HG03442 (cell line): ENCODE measurements around the gene RFX4.
"Not testable (repeated sequence)": the region's sequence is repeated elsewhere in the genome, so short reads cannot be mapped to it uniquely, and the experiment has no call there.

Source experiments
- ATAC-seq: cut with Tn5 transposase; IDR thresholded peaks from one replicate; pipeline ENCODE4 v1.9.1; 2021; ENCODE audit warnings: mild to moderate bottlenecking, moderate library complexity; ENCODE audit not compliant: unreplicated experiment

RFX4 gene

DNA sequence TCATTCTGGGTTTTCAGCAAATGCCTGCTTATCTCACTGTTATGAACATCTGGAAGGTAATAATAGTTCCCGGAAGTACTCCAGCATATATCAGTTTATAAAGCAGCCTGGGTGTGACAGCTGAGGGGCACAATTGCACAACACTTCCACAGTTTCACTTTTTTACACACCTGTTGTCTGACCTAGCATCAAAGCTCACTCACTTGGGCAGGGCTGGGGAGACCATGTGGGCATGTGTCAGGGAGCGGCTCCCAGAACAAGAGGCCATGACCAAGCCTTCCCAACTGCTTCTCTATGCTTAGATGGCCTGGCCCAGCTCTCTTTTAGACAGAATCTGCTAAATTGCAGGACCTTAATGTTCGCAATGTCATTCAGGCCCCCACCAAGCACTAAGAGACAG is 140.6 kb downstream of the RFX4 start:
- ATAC-seq = no peak

DNA sequence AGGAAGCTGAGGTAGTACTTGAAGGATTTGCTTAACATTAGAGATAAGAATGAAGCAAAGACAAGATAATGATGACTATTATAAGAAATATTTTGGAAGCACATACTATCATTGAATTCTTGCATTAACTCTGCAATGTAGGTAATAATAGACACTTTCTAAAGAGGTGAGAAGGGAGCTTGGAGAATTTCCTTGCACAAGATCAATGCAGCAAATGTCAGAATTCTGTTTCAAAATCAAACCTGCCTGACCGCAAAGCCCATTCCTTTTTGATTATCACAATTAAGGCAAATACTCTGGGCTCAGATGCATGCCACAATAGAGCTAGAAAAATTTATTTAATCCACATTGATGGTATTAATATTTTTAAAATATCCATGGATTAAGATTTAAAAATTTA is 141.3 kb downstream of the RFX4 start:
- ATAC-seq = no peak

DNA sequence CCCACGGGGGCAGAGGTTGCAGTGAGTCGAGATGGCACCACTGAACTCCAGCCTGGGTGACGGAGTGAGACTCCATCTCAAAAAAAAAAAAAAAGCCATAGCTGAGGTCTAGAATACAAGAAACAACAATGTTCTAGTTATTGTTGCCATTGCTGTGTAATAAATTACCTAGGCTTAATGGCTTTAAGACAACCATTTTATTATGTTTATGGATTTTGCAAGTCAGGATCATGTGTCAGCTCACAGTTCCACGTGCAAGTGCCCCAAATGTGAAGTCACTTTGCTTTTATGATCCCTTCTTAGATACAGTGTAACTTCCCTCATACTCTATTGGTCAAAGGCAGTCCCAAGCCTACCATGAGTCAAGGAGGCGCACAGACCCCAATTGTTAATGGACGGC is 142.1 kb downstream of the RFX4 start:
- ATAC-seq = no peak

GRCh38 chr12:106726603-106727202 is 143.9 kb downstream of the RFX4 start:
- ATAC-seq = not testable (repeated sequence)

- no peak for ATAC-seq
Measured at GRCh38 chr12:106729611-106730010, 146.8 kb downstream of the RFX4 start.

GRCh38 chr12:106732890-106733289 is 150.1 kb downstream of the RFX4 start:
- no peak for ATAC-seq

- no peak for ATAC-seq
Measured at GRCh38 chr12:106733660-106734059, 150.9 kb downstream of the RFX4 start.

- ATAC-seq = no peak
Measured at GRCh38 chr12:106736051-106736957, 153.5 kb downstream of the RFX4 start.

GRCh38 chr12:106739318-106739717 is 156.5 kb downstream of the RFX4 start:
- ATAC-seq = no peak

- no peak for ATAC-seq
Measured at GRCh38 chr12:106739815-106740530, 157.2 kb downstream of the RFX4 start.

DNA sequence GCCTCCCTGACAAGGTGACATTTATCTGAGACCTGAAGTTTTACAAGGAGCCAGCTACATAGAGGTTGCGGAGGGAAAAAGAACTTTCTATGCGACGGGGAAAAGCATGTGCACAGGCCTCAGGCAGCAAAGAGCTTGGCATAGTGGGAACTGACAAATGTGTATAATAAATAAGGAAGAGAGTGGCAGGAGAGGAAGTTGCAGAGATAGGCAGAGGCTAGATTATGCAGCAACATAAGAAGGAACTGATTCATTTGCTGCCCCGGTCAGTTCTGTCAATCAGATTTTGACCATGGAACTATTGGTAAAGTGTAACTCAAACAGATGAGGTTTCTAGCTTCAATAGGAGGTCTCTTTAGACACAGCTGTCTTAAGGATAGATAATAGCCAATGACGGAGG is 158.0 kb downstream of the RFX4 start:
- no peak for ATAC-seq

DNA sequence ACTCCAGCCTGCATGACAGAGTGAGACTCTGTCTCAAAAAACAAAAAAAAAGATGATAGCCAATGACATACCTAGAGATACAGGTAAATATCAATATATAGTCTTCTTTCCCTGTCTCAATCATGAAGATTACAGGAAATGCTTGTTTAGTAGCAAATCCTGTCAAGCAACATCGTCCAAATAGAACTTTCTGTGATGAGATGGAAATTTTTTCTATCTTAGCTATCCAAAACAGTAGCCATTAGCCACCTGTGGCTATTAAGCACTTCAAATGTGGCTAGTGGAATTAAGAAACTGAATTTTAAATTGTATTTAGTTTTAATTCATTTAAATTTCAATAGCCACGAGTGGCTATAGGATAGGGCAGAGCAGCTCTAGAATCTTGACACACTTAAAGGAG is 158.4 kb downstream of the RFX4 start:
- no peak for ATAC-seq

- ATAC-seq = no peak
Measured at GRCh38 chr12:106743270-106743988, 160.6 kb downstream of the RFX4 start.

GRCh38 chr12:106744600-106744999 is 161.8 kb downstream of the RFX4 start:
- no peak for ATAC-seq

DNA sequence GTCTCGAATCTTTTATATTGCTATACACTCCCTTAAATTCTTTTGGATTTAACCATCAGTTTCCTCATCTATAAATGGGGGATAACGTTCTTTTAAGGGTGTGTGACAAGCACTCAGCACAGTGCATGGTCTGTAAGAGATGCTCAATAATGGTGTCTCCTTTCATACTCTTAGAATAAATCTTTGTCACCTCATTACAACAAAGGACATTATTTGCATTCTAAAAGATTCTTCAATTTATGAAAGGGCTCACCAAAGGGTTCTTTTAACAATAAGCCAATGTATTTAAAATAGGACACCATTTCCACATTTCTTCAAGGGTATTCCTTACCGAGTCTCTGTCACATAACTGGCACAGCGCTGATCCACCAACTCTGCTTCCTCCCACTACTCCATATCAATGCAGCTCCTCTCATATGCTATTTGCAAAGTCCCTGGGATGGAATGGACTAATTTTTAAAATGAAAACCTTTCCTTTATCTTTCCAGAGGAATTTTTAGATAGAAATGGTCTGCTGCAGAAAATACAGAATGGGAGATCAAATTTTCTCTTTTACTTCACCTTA is 162.5 kb downstream of the RFX4 start:
- ATAC-seq = no peak

GRCh38 chr12:106747973-106748436 is 165.2 kb downstream of the RFX4 start:
- no peak for ATAC-seq

- no peak for ATAC-seq
Measured at GRCh38 chr12:106750524-106750923, 167.7 kb downstream of the RFX4 start.

GRCh38 chr12:106753526-106753925 is 170.7 kb downstream of the RFX4 start:
- peak; percentile 99 for ATAC-seq

- ATAC-seq = no peak
Measured at GRCh38 chr12:106754331-106754730, 171.5 kb downstream of the RFX4 start.

DNA sequence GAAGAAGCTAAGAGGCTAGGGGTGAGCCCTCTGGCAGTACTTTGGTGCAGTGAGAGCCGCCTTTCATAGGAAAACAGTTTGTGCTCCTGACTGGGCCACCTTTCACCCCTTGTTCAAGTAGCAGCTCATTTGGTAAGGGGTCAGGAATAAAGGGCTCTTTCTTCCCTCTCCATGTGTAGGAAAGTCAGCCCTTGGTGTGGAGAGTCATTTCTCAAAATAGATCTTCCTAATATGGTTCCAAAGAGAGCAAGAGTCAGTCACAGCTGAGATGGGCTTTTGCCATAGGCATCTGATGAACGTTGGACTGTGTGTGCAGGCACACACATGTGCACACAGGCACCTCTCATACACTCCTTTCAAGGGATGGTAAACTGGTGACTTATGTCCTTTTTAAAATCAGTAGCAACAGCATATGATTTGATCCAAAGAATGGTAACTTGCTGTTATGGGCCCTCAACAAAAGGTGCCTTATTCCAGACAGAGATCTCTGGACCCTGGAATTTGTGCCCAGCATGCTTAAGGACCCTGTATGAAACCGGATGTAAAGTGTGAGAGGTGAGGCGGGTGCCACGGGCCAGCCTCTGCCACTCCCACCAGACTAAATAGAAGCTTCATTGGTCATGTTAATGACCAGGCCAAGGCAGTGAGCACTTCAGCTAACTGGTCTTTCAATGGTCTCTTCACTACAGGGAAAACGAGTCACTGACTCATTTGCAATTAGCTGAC is 175.0 kb downstream of the RFX4 start:
- no peak for ATAC-seq
